HS-27A (cell line): ENCODE data around the gene GPSM1.

ENCODE experiments used
- DNase-seq: peaks from one replicate; pipeline ENCODE4 v3.0.0-alpha.2; 2012; ENCODE audit warnings: low read depth, missing footprints

GPSM1 gene

GRCh38 chr9:136361754-136362449 is 34.6 kb downstream of the GPSM1 start:
- DNase-seq: no peak

GRCh38 chr9:136362450-136362784 is 35.1 kb downstream of the GPSM1 start:
- DNase-seq: no peak

GRCh38 chr9:136363106-136363948 is 36.0 kb downstream of the GPSM1 start, which contains the start of gene DNLZ:
Gene DNLZ (minus strand): TSS chr9:136363744. CDS start chr9:136363714, 30 bp downstream.
- peak; percentile 51 for DNase-seq

GRCh38 chr9:136363949-136364748 is 36.8 kb downstream of the GPSM1 start:
- DNase-seq: no peak

GRCh38 chr9:136364942-136365774 is 37.8 kb downstream of the GPSM1 start:
- no peak for DNase-seq

GRCh38 chr9:136365775-136366222 is 38.5 kb downstream of the GPSM1 start:
- no peak for DNase-seq

- DNase-seq: no peak
Measured at GRCh38 chr9:136366826-136367225, 39.5 kb downstream of the GPSM1 start.

GRCh38 chr9:136367296-136368145 is 40.2 kb downstream of the GPSM1 start:
- DNase-seq: no peak

GRCh38 chr9:136368190-136368589 is 40.9 kb downstream of the GPSM1 start:
- no peak for DNase-seq

- DNase-seq: no peak
Measured at GRCh38 chr9:136370037-136370436, 42.7 kb downstream of the GPSM1 start.

- no peak for DNase-seq
Measured at GRCh38 chr9:136370687-136371532, 43.6 kb downstream of the GPSM1 start.

GRCh38 chr9:136371533-136371880 is 44.2 kb downstream of the GPSM1 start:
- DNase-seq: no peak

- no peak for DNase-seq
Measured at GRCh38 chr9:136372006-136372405, 44.7 kb downstream of the GPSM1 start.

- DNase-seq: no peak
Measured at GRCh38 chr9:136372561-136373299, 45.4 kb downstream of the GPSM1 start.

- no peak for DNase-seq
Measured at GRCh38 chr9:136373300-136374182, 46.2 kb downstream of the GPSM1 start, which contains the start of gene CARD9. Gene CARD9 (minus strand): TSS chr9:136373669. CDS start chr9:136372078, 1,591 bp downstream.

GRCh38 chr9:136374183-136374575 is 46.8 kb downstream of the GPSM1 start:
- no peak for DNase-seq

GRCh38 chr9:136375096-136375495 is 47.8 kb downstream of the GPSM1 start:
- no peak for DNase-seq

- DNase-seq: no peak
Measured at GRCh38 chr9:136376457-136376856, 49.1 kb downstream of the GPSM1 start.
